Measurements from ENCODE around the gene FTO.

FTO gene

GRCh38 chr16:53711390-53711789, 7.4 kb downstream of the FTO start:
- DNase-seq = no peak

- DNase-seq = no peak
Observed at GRCh38 chr16:53712065-53712464, 8.1 kb downstream of the FTO start.

- no peak for DNase-seq
Observed at GRCh38 chr16:53713403-53714204, 9.6 kb downstream of the FTO start.

- DNase-seq = peak; percentile 45
Observed at GRCh38 chr16:53714205-53715022, 10.5 kb downstream of the FTO start.

- no peak for DNase-seq
Observed at GRCh38 chr16:53715023-53715384, 11.0 kb downstream of the FTO start.

- no peak for DNase-seq
Observed at GRCh38 chr16:53717577-53717976, 13.6 kb downstream of the FTO start.

- no peak for DNase-seq
Observed at GRCh38 chr16:53721017-53721416, 17.1 kb downstream of the FTO start.

GRCh38 chr16:53726625-53727024, 22.7 kb downstream of the FTO start:
- DNase-seq = no peak

GRCh38 chr16:53730693-53731092, 26.7 kb downstream of the FTO start:
- DNase-seq = no peak

GRCh38 chr16:53732296-53732929, 28.5 kb downstream of the FTO start:
- peak; percentile 21 for DNase-seq

GRCh38 chr16:53734908-53735307, 31.0 kb downstream of the FTO start:
- no peak for DNase-seq

GRCh38 chr16:53736297-53736696, 32.3 kb downstream of the FTO start:
- no peak for DNase-seq

- peak; percentile 7 for DNase-seq
Observed at GRCh38 chr16:53737552-53737951, 33.6 kb downstream of the FTO start.

GRCh38 chr16:53740476-53740875, 36.5 kb downstream of the FTO start:
- no peak for DNase-seq

GRCh38 chr16:53740933-53741531, 37.1 kb downstream of the FTO start:
- no peak for DNase-seq

GRCh38 chr16:53741546-53741945, 37.6 kb downstream of the FTO start:
- DNase-seq = no peak

GRCh38 chr16:53743149-53743566, 39.2 kb downstream of the FTO start:
- peak; percentile 35 for DNase-seq

GRCh38 chr16:53744449-53744848, 40.5 kb downstream of the FTO start:
- no peak for DNase-seq

- DNase-seq = peak; percentile 91
Observed at GRCh38 chr16:53745086-53745485, 41.1 kb downstream of the FTO start.

- peak; percentile 45 for DNase-seq
Observed at GRCh38 chr16:53745753-53746266, 41.9 kb downstream of the FTO start.

GRCh38 chr16:53752560-53752959, 48.6 kb downstream of the FTO start:
- no peak for DNase-seq

- DNase-seq = no peak
Observed at GRCh38 chr16:53753431-53753830, 49.5 kb downstream of the FTO start.

Measured in fibroblast of skin of scalp (primary cell).